ENCODE measurements around the gene ZBTB46.

GRCh38 chr20:63790572-63791168 is 40.4 kb downstream of the ZBTB46 start:
- no peak for TF ChIP-seq OSR2 (tag by site-specific recombination; IDR thresholded peaks at IDR 0.05)
- no peak for TF ChIP-seq ELK4 (IDR thresholded peaks at IDR 0.05; ENCODE audit: borderline replicate concordance, low read depth, low read length)
